H9 (cell line): ENCODE results near the gene FAT1. TPM values are rescaled to one million over a fixed set of nuclear protein-coding genes. Genes with fewer than 3 reads are reported as not detected.

Experiments
- DNase-seq: peaks from one replicate; pipeline ENCODE4 v3.0.0-alpha.2; 2017
- H2AFZ ChIP-seq: one replicate; pipeline ENCODE4 v1.6.1; 2013; ENCODE audit warnings: mild to moderate bottlenecking, low read length, control low read depth, moderate library complexity
- H2AK5ac ChIP-seq: 2 replicates; pipeline ENCODE4 v1.6.1; 2013; ENCODE audit warnings: low read length, control low read depth, mixed read lengths; ENCODE audit not compliant: insufficient read length
- H2BK120ac ChIP-seq: one replicate; pipeline ENCODE4 v1.6.1; 2013; ENCODE audit warnings: low read depth, mild to moderate bottlenecking, low read length, control low read depth, inconsistent platforms; ENCODE audit not compliant: poor library complexity, severe bottlenecking
- H2BK12ac ChIP-seq: 2 replicates; pipeline ENCODE4 v1.6.1; 2013; ENCODE audit warnings: low read length, control low read depth, mixed read lengths, low read depth; ENCODE audit not compliant: insufficient read length
- H2BK15ac ChIP-seq: 2 replicates; pipeline ENCODE4 v1.6.1; 2013; ENCODE audit warnings: low read depth, low read length, control low read depth
- H2BK20ac ChIP-seq: one replicate; pipeline ENCODE4 v1.6.1; 2013; ENCODE audit warnings: low read depth, mild to moderate bottlenecking, low read length, control low read depth, inconsistent platforms; ENCODE audit not compliant: poor library complexity, severe bottlenecking
- H2BK5ac ChIP-seq: 2 replicates; pipeline ENCODE4 v1.6.1; 2013; ENCODE audit warnings: low read length, control low read depth, mixed read lengths; ENCODE audit not compliant: insufficient read length
- H3K14ac ChIP-seq: 2 replicates; pipeline ENCODE4 v1.6.1; 2013; ENCODE audit warnings: low read length, control low read depth; ENCODE audit not compliant: insufficient read depth
- H3K18ac ChIP-seq: 2 replicates; pipeline ENCODE4 v1.6.1; 2013; ENCODE audit warnings: low read depth, mild to moderate bottlenecking, mixed read lengths, low read length, control low read depth; ENCODE audit not compliant: insufficient read length
- H3K23ac ChIP-seq: 2 replicates; pipeline ENCODE4 v1.6.1; 2013; ENCODE audit warnings: low read length, control low read depth, mixed read lengths, low read depth; ENCODE audit not compliant: insufficient read length
- H3K23me2 ChIP-seq: 2 replicates; pipeline ENCODE4 v1.6.1; 2013; ENCODE audit warnings: low read depth, mild to moderate bottlenecking, mixed read lengths, low read length, control low read depth; ENCODE audit not compliant: insufficient read length, poor library complexity, severe bottlenecking
- H3K27ac ChIP-seq: 2 replicates; pipeline ENCODE4 v1.5.1; 2013; ENCODE audit warnings: low read length, control low read depth, mixed read lengths, low read depth; ENCODE audit not compliant: insufficient read length
- H3K27me3 ChIP-seq: 2 replicates; pipeline ENCODE4 v1.6.1; 2013; ENCODE audit warnings: low read length, control low read depth, inconsistent platforms; ENCODE audit not compliant: insufficient read depth
- H3K4ac ChIP-seq: 2 replicates; pipeline ENCODE4 v1.6.1; 2013; ENCODE audit warnings: low read depth, mild to moderate bottlenecking, control low read depth, inconsistent platforms, low read length, moderate library complexity
- H3K4me1 ChIP-seq: 2 replicates; pipeline ENCODE4 v1.6.1; 2013; ENCODE audit warnings: low read length, control low read depth, inconsistent platforms; ENCODE audit not compliant: insufficient read depth
- H3K4me2 ChIP-seq: 2 replicates; pipeline ENCODE4 v1.6.1; 2013; ENCODE audit warnings: low read length, control low read depth, mixed read lengths; ENCODE audit not compliant: insufficient read length, insufficient read depth
- H3K56ac ChIP-seq: 2 replicates; pipeline ENCODE4 v1.6.1; 2013; ENCODE audit warnings: low read depth, mild to moderate bottlenecking, mixed read lengths, low read length, control low read depth; ENCODE audit not compliant: insufficient read length
- H3K79me1 ChIP-seq: 2 replicates; pipeline ENCODE4 v1.6.1; 2013; ENCODE audit warnings: low read depth, mild to moderate bottlenecking, moderate library complexity, low read length, control low read depth, inconsistent platforms; ENCODE audit not compliant: insufficient read depth, poor library complexity, severe bottlenecking
- H3K79me2 ChIP-seq: 2 replicates; pipeline ENCODE4 v1.6.1; 2013; ENCODE audit warnings: low read length, control low read depth, inconsistent platforms; ENCODE audit not compliant: insufficient read depth
- H3K9ac ChIP-seq: 2 replicates; pipeline ENCODE4 v1.6.1; 2013; ENCODE audit warnings: low read length, control low read depth, mixed read lengths; ENCODE audit not compliant: insufficient read length; ENCODE audit errors: extremely low read depth
- H3K9me3 ChIP-seq: one replicate; pipeline ENCODE4 v1.6.1; 2013; ENCODE audit warnings: low read depth, low read length, inconsistent platforms; ENCODE audit not compliant: control insufficient read depth
- H3T11ph ChIP-seq: one replicate; pipeline ENCODE4 v1.6.1; 2013; ENCODE audit warnings: mild to moderate bottlenecking, low read length, control low read depth, inconsistent platforms
- H4K20me1 ChIP-seq: one replicate; pipeline ENCODE4 v1.6.1; 2013; ENCODE audit not compliant: control insufficient read depth, insufficient read length, insufficient read depth
- H4K5ac ChIP-seq: 2 replicates; pipeline ENCODE4 v1.6.1; 2013; ENCODE audit warnings: low read depth, mild to moderate bottlenecking, mixed read lengths, low read length, control low read depth; ENCODE audit not compliant: insufficient read length
- H4K8ac ChIP-seq: replicated peaks from 2 replicates; pipeline ENCODE4 v1.6.1; 2013; ENCODE audit warnings: low read length, control low read depth, mixed read lengths, low read depth; ENCODE audit not compliant: insufficient read length
- H4K91ac ChIP-seq: 2 replicates; pipeline ENCODE4 v1.6.1; 2013; ENCODE audit warnings: low read depth, mild to moderate bottlenecking, moderate library complexity, mixed read lengths, low read length, control low read depth; ENCODE audit not compliant: insufficient read length
- H3K27ac Mint-ChIP-seq, 3 experiments: 2 replicates in 2 of 3; 3 replicates in 1 of 3; pipeline ENCODE4 v1.8.0; 2020 to 2021; ENCODE audit warnings: mixed read lengths in 3 of 3, mild to moderate bottlenecking in 1 of 3, moderate library complexity in 1 of 3
- H3K27me3 Mint-ChIP-seq: 2 replicates; pipeline ENCODE4 v1.8.0; 2021; ENCODE audit warnings: low read depth, mild to moderate bottlenecking, moderate library complexity, mixed read lengths
- H3K36me3 Mint-ChIP-seq, 3 experiments: 2 replicates in 2 of 3; 3 replicates in 1 of 3; pipeline ENCODE4 v1.8.0; 2020 to 2021; ENCODE audit warnings: low read depth in 3 of 3, mixed read lengths in 3 of 3; ENCODE audit not compliant: insufficient read depth in 1 of 3
- H3K4me1 Mint-ChIP-seq, 2 experiments: 2 replicates each; pipeline ENCODE4 v1.8.0; 2020; ENCODE audit warnings: mixed read lengths in 2 of 2
- H3K4me3 Mint-ChIP-seq, 2 experiments: 2 replicates in 1 of 2; 3 replicates in 1 of 2; pipeline ENCODE4 v1.8.0; 2020 to 2021; ENCODE audit warnings: mild to moderate bottlenecking in 2 of 2, mixed read lengths in 2 of 2, moderate library complexity in 1 of 2
- H3K9me3 Mint-ChIP-seq, 2 experiments: 2 replicates in 1 of 2; 3 replicates in 1 of 2; pipeline ENCODE4 v1.8.0; 2020; ENCODE audit warnings: mild to moderate bottlenecking in 2 of 2, mixed read lengths in 2 of 2, moderate library complexity in 1 of 2
- CTCF ChIP-seq: fragments of 200-600 bp; sonication (generic); conservative IDR thresholded peaks from 3 replicates; pipeline ENCODE4 v1.8.0; 2021; ENCODE audit warnings: antibody characterized with exemption, mild to moderate bottlenecking
- WGBS: extraction: QIAGEN DNeasy Blood & Tissue Kit; methylation state at CpG from one replicate; pipeline ENCODE4 v1.1.7; 2013; ENCODE audit warnings: missing lambda C conversion rate, low lambda C conversion rate, mixed read lengths; ENCODE audit not compliant: insufficient read length; ENCODE audit errors: extremely low coverage; 5-methylcytosine and 5-hydroxymethylcytosine counted together
- total RNA-seq: library from RNA; stranded (reverse); gene quantifications from 2 replicates; pipeline ENCODE4 v1.2.1, GENCODE V29; 2021

Gene FAT1
- total RNA-seq, 1 experiment from 2014 or later, result 173 TPM

- Histone ChIP-seq H2AK5ac (no peak overlapping the region), H3K4ac (no peak overlapping the region), H2BK12ac (no peak overlapping the region), H2BK120ac (no peak overlapping the region), H3T11ph (no peak overlapping the region), H3K23ac (no peak overlapping the region), H3K4me2 (no peak overlapping the region), H3K56ac (no peak overlapping the region), H2BK20ac (no peak overlapping the region), H3K4me1 (peaks cover 17% of the 10 kb centered on the region; the same call in 1 of the 2 replicates), H3K9me3 (no peaks in the 10 kb centered on the region), H2BK5ac (no peak overlapping the region), H3K9ac (no peak overlapping the region), H3K18ac (no peak overlapping the region), H3K27ac (no peak overlapping the region), H3K14ac (no peak overlapping the region), H3K23me2 (no peaks in the 10 kb centered on the region), H3K27me3 (no peaks in the 10 kb centered on the region), H2BK15ac (no peak overlapping the region), H4K91ac (no peak overlapping the region), H4K8ac (no peak overlapping the region), H4K5ac (no peak overlapping the region), H3K79me2 (peaks cover 5% of the 10 kb centered on the region; the same call in 1 of the 2 replicates), H3K79me1 (no peaks in the 10 kb centered on the region), H2AFZ (no peak overlapping the region), H4K20me1 (no peaks in the 10 kb centered on the region)
- H3K36me3 Mint-ChIP-seq, result peaks cover 4 to 27% (median 22%) of the 10 kb centered on the region in 3 experiments; a peak in 6 of 7 replicates
- H3K4me1 Mint-ChIP-seq, result peaks cover 18 to 25% of the 10 kb centered on the region in 2 experiments
- peak overlapping the region in 2 of 3 experiments; percentile 59 to 71; a peak in 6 of 7 replicates for H3K27ac Mint-ChIP-seq
- no peaks in the 10 kb centered on the region for H3K27me3 Mint-ChIP-seq
- WGBS, result no CpG with 5 or more reads among the region's 15 CpGs
- no peak for DNase-seq
- H3K9me3 Mint-ChIP-seq, result no peaks in the 10 kb centered on the region
- no peak for TF ChIP-seq CTCF
- H3K4me3 Mint-ChIP-seq, result no peak overlapping the region
Measured at GRCh38 chr4:186642530-186642929, 81.1 kb downstream of the FAT1 start.
